GM12878 (cell line): ENCODE results near the gene CDR2. TPM values are rescaled to one million over a fixed set of nuclear protein-coding genes. Genes with fewer than 3 reads are reported as not detected.

Experiments used
- ATAC-seq: fragments of 200-7000 bp; cut with Tn5 transposase; 3 replicates; pipeline ENCODE4 v1.9.1; 2020; ENCODE audit warnings: mild to moderate bottlenecking, moderate library complexity
- BruUV-seq: library from RNA; stranded (reverse); fragments of 400-500 nt; replicated peaks from 2 replicates; lab custom pipeline; 2021; lab: Mats Ljungman, UMichigan
- CTCF ChIA-PET: fragments of 300-600 bp; sonication (Branson Sonifier 250); formaldehyde crosslinking; extraction: SDS; loops from one replicate; lab custom pipeline; 2021; ENCODE audit warnings: inconsistent platforms; lab: Yijun Ruan, JAX
- POLR2A ChIA-PET: fragments of 350-600 bp; formaldehyde crosslinking; extraction: SDS; loops from one replicate; lab custom pipeline; 2021; ENCODE audit warnings: inconsistent platforms; lab: Charles Lee
- RAD21 ChIA-PET: fragments of 300-600 bp; sonication (Branson Sonifier 250); formaldehyde crosslinking; loops from one replicate; lab custom pipeline; 2023; ENCODE audit warnings: antibody characterized with exemption; ENCODE audit not compliant: unreplicated experiment; lab: Charles Lee
- SMC1A ChIA-PET: fragments of 300-600 bp; sonication (Branson Sonifier 250); formaldehyde crosslinking; loops from one replicate; lab custom pipeline; 2023; ENCODE audit not compliant: unreplicated experiment, uncharacterized antibody; lab: Charles Lee
- DNase-seq: peaks from one replicate; pipeline ENCODE4 v3.0.0-alpha.2; 2011; ENCODE audit warnings: low read depth, low spot score
- FAIRE-seq: peaks from 3 replicates; lab custom pipeline; 2011; peaks lifted over from hg19 to GRCh38; lab: Jason Lieb, UNC
- H2AFZ ChIP-seq: 2 replicates; pipeline ENCODE4 v1.6.0; 2011; ENCODE audit warnings: low read depth, low read length, control low read depth; ENCODE audit not compliant: control insufficient read depth
- H3K27ac ChIP-seq: 2 replicates; pipeline ENCODE4 v1.5.1; 2011; ENCODE audit warnings: control low read depth; ENCODE audit not compliant: control insufficient read depth, insufficient read depth
- H3K27me3 ChIP-seq, 2 experiments: replicated peaks in 1 of 2; 2 replicates each; pipeline versions ENCODE4 v1.6.0 to v1.6.1; 2011; ENCODE audit warnings: low read length in 1 of 2; ENCODE audit not compliant: control insufficient read depth in 2 of 2, insufficient read depth in 2 of 2
- H3K36me3 ChIP-seq, 2 experiments: 2 replicates each; pipeline ENCODE4 v1.5.1; 2011; ENCODE audit warnings: low read length in 1 of 2; ENCODE audit not compliant: control insufficient read depth in 2 of 2, insufficient read depth in 2 of 2
- H3K4me1 ChIP-seq: 2 replicates; pipeline ENCODE4 v1.6.1; 2011; ENCODE audit warnings: mild to moderate bottlenecking, low read length, moderate library complexity, mixed read lengths; ENCODE audit not compliant: control insufficient read depth, insufficient read depth
- H3K4me2 ChIP-seq: 2 replicates; pipeline ENCODE4 v1.6.0; 2011; ENCODE audit warnings: control low read depth; ENCODE audit not compliant: control insufficient read depth, insufficient read depth
- H3K4me3 ChIP-seq: fragments of 200-600 bp; sonication (generic); 2 replicates; pipeline ENCODE4 v1.5.1; 2016
- H3K79me2 ChIP-seq: 2 replicates; pipeline ENCODE4 v1.6.0; 2011; ENCODE audit warnings: low read length; ENCODE audit not compliant: control insufficient read depth, insufficient read depth
- H3K9ac ChIP-seq: 2 replicates; pipeline ENCODE4 v1.8.0; 2011; ENCODE audit warnings: low read length, control low read depth, mixed read lengths; ENCODE audit not compliant: control insufficient read depth, insufficient read depth
- H3K9me3 ChIP-seq: replicated peaks from 3 replicates; pipeline ENCODE4 v1.5.1; 2011; ENCODE audit warnings: mild to moderate bottlenecking, low read length; ENCODE audit not compliant: control insufficient read depth, insufficient read depth
- H4K20me1 ChIP-seq: 2 replicates; pipeline ENCODE4 v1.6.0; 2011; ENCODE audit not compliant: control insufficient read depth, insufficient read depth
- CEBPZ ChIP-seq: fragments of 150-350 bp; IDR thresholded peaks from 2 replicates; pipeline ENCODE4 v1.6.1; 2016; ENCODE audit warnings: low read depth, low read length
- MLLT1 ChIP-seq: fragments of 450-650 bp; IDR thresholded peaks from 2 replicates; pipeline ENCODE4 v1.6.1; 2016; ENCODE audit warnings: mild to moderate bottlenecking
- NBN ChIP-seq: fragments of 450-650 bp; IDR thresholded peaks from 2 replicates; pipeline ENCODE4 v1.6.1; 2016
- NRF1 ChIP-seq: conservative IDR thresholded peaks from 2 replicates; pipeline ENCODE4 v1.6.1; 2011; ENCODE audit warnings: mild to moderate bottlenecking, low read depth, low read length, improper control_type of control experiment
- POLR2A ChIP-seq: IDR thresholded peaks from 2 replicates; pipeline ENCODE4 v1.6.1; 2011; ENCODE audit warnings: low read depth, mild to moderate bottlenecking, low read length
- SMARCA5 ChIP-seq: fragments of 450-650 bp; IDR thresholded peaks from 2 replicates; pipeline ENCODE4 v1.6.1; 2017; ENCODE audit warnings: mild to moderate bottlenecking
- SP1 ChIP-seq: IDR thresholded peaks from one replicate; pipeline ENCODE4 v1.6.1; 2011; ENCODE audit warnings: low read depth, low read length
- TAF1 ChIP-seq: IDR thresholded peaks from 2 replicates; pipeline ENCODE4 v1.6.1; 2011; ENCODE audit warnings: mild to moderate bottlenecking, low read depth, low read length, borderline replicate concordance
- TCF3 ChIP-seq: IDR thresholded peaks from 2 replicates; pipeline ENCODE4 v1.6.1; 2012; ENCODE audit warnings: low read depth, mild to moderate bottlenecking, low read length, borderline replicate concordance; ENCODE audit not compliant: insufficient read depth
- ZBTB4 ChIP-seq: fragments of 450-650 bp; formaldehyde crosslinking; IDR thresholded peaks from 2 replicates; pipeline ENCODE4 v1.4.0; 2022; ENCODE audit warnings: mild to moderate bottlenecking, moderate library complexity
- ZNF207 ChIP-seq: fragments of 450-650 bp; IDR thresholded peaks from 2 replicates; pipeline ENCODE4 v1.6.1; 2014; ENCODE audit warnings: antibody characterized with exemption, mild to moderate bottlenecking, borderline replicate concordance
- WGBS: methylation state at CpG from one replicate; pipeline ENCODE4 v1.1.6; 2016; ENCODE audit warnings: low lambda C conversion rate; ENCODE audit not compliant: insufficient replicate concordance, insufficient coverage; ENCODE audit errors: missing lambda C conversion rate; 5-methylcytosine and 5-hydroxymethylcytosine counted together
- in situ Hi-C: fragments of 300-500 bp; cut with MboI; formaldehyde crosslinking; loops from 9 replicates; pipeline ENCODE4 v1.14.3; 2018; ENCODE audit warnings: mixed read lengths
- intact Hi-C: fragments of 100-400 bp; cut with micrococcal nuclease; formaldehyde crosslinking; loops from one replicate; pipeline ENCODE4 v1.14.2; 2022; ENCODE audit not compliant: unreplicated experiment
- polyA plus RNA-seq, 11 experiments: library from polyadenylated mRNA; depleted of rRNA in 4 of 11; unstranded in 6 of 11; stranded (reverse) in 5 of 11; fragments of >200 nt; fragmentation: Nextera tagmentation in 4 of 11; fragmentation: Illumina TruSeq in 1 of 11; extraction: Ambion mirVana in 4 of 11; extraction: Trizol in 1 of 11; gene quantifications; 1 replicate in 1 of 11; 2 replicates in 10 of 11; pipeline versions ENCODE4 v1.2.1 to v1.2.3, GENCODE V29; 2011 to 2016; ENCODE audit warnings: inconsistent platforms in 2 of 11, missing spikeins in 2 of 11, low read depth in 1 of 11
- total RNA-seq, 4 experiments: library from RNA; depleted of rRNA in 3 of 4; stranded (reverse); fragments of >200 nt in 3 of 4; fragmentation: Illumina TruSeq in 1 of 4; extraction: Trizol in 1 of 4; gene quantifications; 2 replicates each; pipeline versions ENCODE4 v1.2.1 to v1.2.3, GENCODE V29; 2013 to 2021

Gene CDR2
- total and polyA plus RNA-seq, 10 of the 15 experiments (the other 5 are each of a cell fraction or from before 2014, with no cell fraction given), result 4.8 to 24.3 (median 19.2) TPM

- ChIA-PET CTCF (no interaction called here), RAD21 (no interaction called here), SMC1A (interaction anchor here (0.8 kb wide), 1 partner anchor 48 kb away, joined by 6 read pairs; no protein-coding TSS in a partner anchor), POLR2A (no interaction called here)
- H3K27me3 ChIP-seq, result no peaks in the 10 kb centered on the region
- TF ChIP-seq NRF1, result no peak
- TF ChIP-seq POLR2A, result no peak
- no peak for TF ChIP-seq TCF3
- TF ChIP-seq SMARCA5, result no peak
- no peak for TF ChIP-seq ZNF207
- H3K79me2 ChIP-seq, result no peaks in the 10 kb centered on the region
- no peaks in the 10 kb centered on the region for H3K4me1 ChIP-seq
- no peak overlapping the region for H3K4me2 ChIP-seq
- no peaks in the 10 kb centered on the region for H3K9me3 ChIP-seq
- in situ Hi-C loops (loop anchor here (25.0 kb wide), 1 partner anchor 142 kb away; no protein-coding TSS in a partner anchor), intact Hi-C loops (no loop called here)
- H3K9ac ChIP-seq, result no peak overlapping the region
- no TSS peak for BruUV-seq
- FAIRE-seq, result no peak
- no peak overlapping the region for H3K4me3 ChIP-seq
- no peak for ATAC-seq
- H2AFZ ChIP-seq, result no peak overlapping the region
- H4K20me1 ChIP-seq, result no peaks in the 10 kb centered on the region
- H3K27ac ChIP-seq, result no peak overlapping the region
- no peak for DNase-seq
- WGBS, result 96% methylated on average over 11 of the region's 11 CpGs
- peaks cover 2 to 9% of the 10 kb centered on the region in 2 experiments; a peak in 3 of 4 replicates for H3K36me3 ChIP-seq
Observed at GRCh38 chr16:22419908-22420307, 45.5 kb upstream of the CDR2 start.

- no peaks in the 10 kb centered on the region for H3K27me3 ChIP-seq
- H3K79me2 ChIP-seq, result no peaks in the 10 kb centered on the region
- H3K9me3 ChIP-seq, result no peaks in the 10 kb centered on the region
- no TSS peak for BruUV-seq
- H3K36me3 ChIP-seq, result peaks cover 2 to 6% of the 10 kb centered on the region in 2 experiments; a peak in 3 of 4 replicates
- H2AFZ ChIP-seq, result no peak overlapping the region
- no peak overlapping the region for H3K27ac ChIP-seq
- no peaks in the 10 kb centered on the region for H3K4me1 ChIP-seq
- intact Hi-C loops, result no loop called here
- no peak overlapping the region for H3K4me3 ChIP-seq
- no peaks in the 10 kb centered on the region for H4K20me1 ChIP-seq
- POLR2A ChIA-PET, result no interaction called here
- in situ Hi-C loops, result loop anchor here (25.0 kb wide), 1 partner anchor 143 kb away; no protein-coding TSS in a partner anchor
- SMC1A ChIA-PET, result no interaction called here
- WGBS, result 91% methylated on average over 3 of the region's 3 CpGs
- no peak overlapping the region for H3K4me2 ChIP-seq
- FAIRE-seq (no peak), ATAC-seq (no peak), DNase-seq (no peak)
- RAD21 ChIA-PET, result no interaction called here
- CTCF ChIA-PET, result no interaction called here
- no peak overlapping the region for H3K9ac ChIP-seq
- TF ChIP-seq TAF1 (no peak), SP1 (no peak), MLLT1 (no peak), CEBPZ (no peak), ZBTB4 (CRISPR knock-in tag) (no peak), NBN (no peak)
Observed at GRCh38 chr16:22418826-22419225, 44.4 kb upstream of the CDR2 start.
